Measurements from ENCODE around the gene NFASC. TPM values are rescaled to one million over a fixed set of nuclear protein-coding genes. Genes with fewer than 3 reads are reported as not detected.

The NFASC gene
- total and polyA plus RNA-seq, 2 experiments from 2014 or later = 46.3 to 54.7 TPM

- Histone ChIP-seq H3K9ac (no peak overlapping the region), H3K36me3 (ENCODE audit: low read depth) (no peaks in the 10 kb centered on the region), H3F3A (ENCODE audit: insufficient read depth) (peaks cover under 1% of the 10 kb centered on the region; the same call in 1 of the 2 replicates), H3K4me2 (ENCODE audit: unreplicated experiment) (no peak overlapping the region), H3K9me3 (ENCODE audit: low read depth) (no peaks in the 10 kb centered on the region), H4K20me1 (ENCODE audit: insufficient read depth) (peaks cover 58% of the 10 kb centered on the region), H3K27me3 (replicated peaks; ENCODE audit: insufficient read depth) (no peaks in the 10 kb centered on the region), H3K4me3 (no peak overlapping the region), H3K27ac (no peak overlapping the region), H3K9me2 (ENCODE audit: insufficient read depth) (no peaks in the 10 kb centered on the region), H3K79me2 (ENCODE audit: insufficient read depth) (peaks cover 98% of the 10 kb centered on the region), H3K4me1 (ENCODE audit: insufficient read depth) (peaks cover 17% of the 10 kb centered on the region), H2AFZ (no peak overlapping the region)
- in situ Hi-C loops (cut with MboI) = no loop called here
- DNase-seq = peak; percentile 34
- TF ChIP-seq EZH2phosphoT487 (IDR thresholded peaks at IDR 0.05; ENCODE audit: insufficient read depth, low read depth) (no peak), EZH2 (IDR thresholded peaks at IDR 0.05; ENCODE audit: insufficient read depth, poor library complexity, severe bottlenecking) (no peak)
Measured at GRCh38 chr1:204842892-204843291, 27.8 kb upstream of the NFASC start.

GRCh38 chr1:204846546-204846945 lies 24.1 kb upstream of the NFASC start:
- H3F3A ChIP-seq (ENCODE audit: insufficient read depth) = no peaks in the 10 kb centered on the region; the same call in 1 of the 2 replicates
- H3K9me2 ChIP-seq (ENCODE audit: insufficient read depth) = no peaks in the 10 kb centered on the region
- H2AFZ ChIP-seq = no peak overlapping the region
- H3K4me3 ChIP-seq = no peak overlapping the region
- WGBS, 2 experiments (ENCODE audit: low coverage in 1 of 2, low lambda C conversion rate in 2 of 2, missing lambda C conversion rate in 2 of 2) = 65 to 68% methylated on average over 3 of the region's 3 CpGs
- DNase-seq = no peak
- H3K4me1 ChIP-seq (ENCODE audit: insufficient read depth) = peaks cover 17% of the 10 kb centered on the region
- peaks cover 33% of the 10 kb centered on the region for H4K20me1 ChIP-seq (ENCODE audit: insufficient read depth)
- in situ Hi-C loops (cut with MboI) = no loop called here
- no peak overlapping the region for H3K9ac ChIP-seq
- H3K79me2 ChIP-seq (ENCODE audit: insufficient read depth) = peaks cover 98% of the 10 kb centered on the region
- H3K27me3 ChIP-seq (replicated peaks; ENCODE audit: insufficient read depth) = no peaks in the 10 kb centered on the region
- no peak overlapping the region for H3K4me2 ChIP-seq (ENCODE audit: unreplicated experiment)
- H3K27ac ChIP-seq = no peak overlapping the region
- TF ChIP-seq EZH2 (IDR thresholded peaks at IDR 0.05; ENCODE audit: insufficient read depth, poor library complexity, severe bottlenecking) (no peak), EZH2phosphoT487 (IDR thresholded peaks at IDR 0.05; ENCODE audit: insufficient read depth, low read depth) (no peak)
- no peaks in the 10 kb centered on the region for H3K9me3 ChIP-seq (ENCODE audit: low read depth)
- H3K36me3 ChIP-seq (ENCODE audit: low read depth) = no peaks in the 10 kb centered on the region

GRCh38 chr1:204848579-204848978 lies 22.1 kb upstream of the NFASC start:
- Histone ChIP-seq H3K4me2 (ENCODE audit: unreplicated experiment) (no peak overlapping the region), H3K4me3 (no peak overlapping the region), H3K9me2 (ENCODE audit: insufficient read depth) (no peaks in the 10 kb centered on the region), H4K20me1 (ENCODE audit: insufficient read depth) (peaks cover 19% of the 10 kb centered on the region), H3K4me1 (ENCODE audit: insufficient read depth) (no peaks in the 10 kb centered on the region), H3K36me3 (ENCODE audit: low read depth) (no peaks in the 10 kb centered on the region), H3K79me2 (ENCODE audit: insufficient read depth) (peaks cover 100% of the 10 kb centered on the region), H3K9ac (no peak overlapping the region), H3K27ac (no peak overlapping the region), H3F3A (ENCODE audit: insufficient read depth) (no peaks in the 10 kb centered on the region), H3K27me3 (replicated peaks; ENCODE audit: insufficient read depth) (no peaks in the 10 kb centered on the region), H2AFZ (no peak overlapping the region), H3K9me3 (ENCODE audit: low read depth) (no peaks in the 10 kb centered on the region)
- TF ChIP-seq EZH2 (IDR thresholded peaks at IDR 0.05; ENCODE audit: insufficient read depth, poor library complexity, severe bottlenecking) (no peak), EZH2phosphoT487 (IDR thresholded peaks at IDR 0.05; ENCODE audit: insufficient read depth, low read depth) (no peak)
- in situ Hi-C loops (cut with MboI) = no loop called here
- DNase-seq = no peak
- 87 to 90% methylated on average over 5 of the region's 5 CpGs for WGBS, 2 experiments (ENCODE audit: low coverage in 1 of 2, low lambda C conversion rate in 2 of 2, missing lambda C conversion rate in 2 of 2)

- TF ChIP-seq EZH2 (IDR thresholded peaks at IDR 0.05; ENCODE audit: insufficient read depth, poor library complexity, severe bottlenecking) (no peak), EZH2phosphoT487 (IDR thresholded peaks at IDR 0.05; ENCODE audit: insufficient read depth, low read depth) (no peak)
- H3K9me2 ChIP-seq (ENCODE audit: insufficient read depth) = no peaks in the 10 kb centered on the region
- no peak overlapping the region for H3K4me2 ChIP-seq (ENCODE audit: unreplicated experiment)
- H3F3A ChIP-seq (ENCODE audit: insufficient read depth) = no peaks in the 10 kb centered on the region
- DNase-seq = no peak
- no peak overlapping the region for H3K27ac ChIP-seq
- H3K4me3 ChIP-seq = no peak overlapping the region
- H3K36me3 ChIP-seq (ENCODE audit: low read depth) = no peaks in the 10 kb centered on the region
- in situ Hi-C loops (cut with MboI) = no loop called here
- H3K9ac ChIP-seq = no peak overlapping the region
- no peaks in the 10 kb centered on the region for H3K4me1 ChIP-seq (ENCODE audit: insufficient read depth)
- peaks cover 24% of the 10 kb centered on the region; the same call in 1 of the 2 replicates for H4K20me1 ChIP-seq (ENCODE audit: insufficient read depth)
- peaks cover 100% of the 10 kb centered on the region for H3K79me2 ChIP-seq (ENCODE audit: insufficient read depth)
- no peak overlapping the region for H2AFZ ChIP-seq
- no peaks in the 10 kb centered on the region for H3K9me3 ChIP-seq (ENCODE audit: low read depth)
- WGBS, 2 experiments (ENCODE audit: low coverage in 1 of 2, low lambda C conversion rate in 2 of 2, missing lambda C conversion rate in 2 of 2) = 73 to 82% methylated on average over 2 of the region's 2 CpGs
- H3K27me3 ChIP-seq (replicated peaks; ENCODE audit: insufficient read depth) = no peaks in the 10 kb centered on the region
Measured at GRCh38 chr1:204852854-204853253, 17.8 kb upstream of the NFASC start.

GRCh38 chr1:204853436-204853835 lies 17.2 kb upstream of the NFASC start:
- no peak overlapping the region for H3K4me2 ChIP-seq (ENCODE audit: unreplicated experiment)
- DNase-seq = no peak
- WGBS, 2 experiments (ENCODE audit: low coverage in 1 of 2, low lambda C conversion rate in 2 of 2, missing lambda C conversion rate in 2 of 2) = 97 to 100% methylated on average over 1 of the region's 1 CpG
- no peaks in the 10 kb centered on the region for H3K27me3 ChIP-seq (replicated peaks; ENCODE audit: insufficient read depth)
- H3K79me2 ChIP-seq (ENCODE audit: insufficient read depth) = peaks cover 100% of the 10 kb centered on the region
- no peak overlapping the region for H3K9ac ChIP-seq
- in situ Hi-C loops (cut with MboI) = no loop called here
- no peaks in the 10 kb centered on the region for H3K36me3 ChIP-seq (ENCODE audit: low read depth)
- no peaks in the 10 kb centered on the region for H3K9me2 ChIP-seq (ENCODE audit: insufficient read depth)
- H3K4me1 ChIP-seq (ENCODE audit: insufficient read depth) = peaks cover 4% of the 10 kb centered on the region; the same call in 1 of the 2 replicates
- H4K20me1 ChIP-seq (ENCODE audit: insufficient read depth) = peaks cover 29% of the 10 kb centered on the region; the same call in 1 of the 2 replicates
- no peak overlapping the region for H3K27ac ChIP-seq
- H3K9me3 ChIP-seq (ENCODE audit: low read depth) = no peaks in the 10 kb centered on the region
- H2AFZ ChIP-seq = no peak overlapping the region
- H3K4me3 ChIP-seq = no peak overlapping the region
- H3F3A ChIP-seq (ENCODE audit: insufficient read depth) = no peaks in the 10 kb centered on the region
- no peak for TF ChIP-seq EZH2 (IDR thresholded peaks at IDR 0.05; ENCODE audit: insufficient read depth, poor library complexity, severe bottlenecking)
- no peak for TF ChIP-seq EZH2phosphoT487 (IDR thresholded peaks at IDR 0.05; ENCODE audit: insufficient read depth, low read depth)

Data from GM23248 (cell line).